ENCODE data around the gene SLC22A23. TPM values are rescaled to one million over a fixed set of nuclear protein-coding genes. Genes with fewer than 3 reads are reported as not detected.
A peak's percentile ranks its signal among the peaks of the same experiment; 100 is the strongest.

Gene SLC22A23
- total RNA-seq, 1 experiment from 2014 or later, result 38.2 TPM

GRCh38 chr6:3229566-3230178 is 227.2 kb downstream of the SLC22A23 start (continued):
- TF ChIP-seq ZNF532 (CRISPR knock-in tag; IDR thresholded peaks at IDR 0.05; ENCODE audit: borderline replicate concordance), result no peak
- TF ChIP-seq HMGXB4 (CRISPR knock-in tag; IDR thresholded peaks at IDR 0.05), result peak; percentile 50; the same call in 1 of the 2 replicates
- no peak for TF ChIP-seq ZNF425 (CRISPR knock-in tag; conservative IDR thresholded peaks at IDR 0.05)
- TF ChIP-seq ZBTB21 (CRISPR knock-in tag; IDR thresholded peaks at IDR 0.05; ENCODE audit: borderline replicate concordance), result no peak
- TF ChIP-seq SMAD3 (CRISPR knock-in tag; IDR thresholded peaks at IDR 0.05; ENCODE audit: borderline replicate concordance), result 0 out of 2 replicates have a peak, but pooled peaks have one; percentile 22
- no peak for TF ChIP-seq EMX1 (CRISPR knock-in tag; IDR thresholded peaks at IDR 0.05)
- TF ChIP-seq TEAD4 (CRISPR knock-in tag; IDR thresholded peaks at IDR 0.05), result no peak
- no peak for TF ChIP-seq E2F1 (CRISPR knock-in tag; IDR thresholded peaks at IDR 0.05)
- TF ChIP-seq ZBTB43 (CRISPR knock-in tag; IDR thresholded peaks at IDR 0.05), result no peak
- TF ChIP-seq ARID4B (CRISPR knock-in tag; IDR thresholded peaks at IDR 0.05; ENCODE audit: borderline replicate concordance), result peak; percentile 75; the same call in 1 of the 2 replicates
- no peak for TF ChIP-seq MLX (CRISPR knock-in tag; IDR thresholded peaks at IDR 0.05)
- TF ChIP-seq CDX4 (CRISPR knock-in tag; IDR thresholded peaks at IDR 0.05; ENCODE audit: borderline replicate concordance), result no peak
- TF ChIP-seq ZNF512 (CRISPR knock-in tag; IDR thresholded peaks at IDR 0.05; ENCODE audit: borderline replicate concordance), result no peak
- TF ChIP-seq ZNF671 (CRISPR knock-in tag; IDR thresholded peaks at IDR 0.05), result no peak
- no peak for TF ChIP-seq ZNF281 (CRISPR knock-in tag; IDR thresholded peaks at IDR 0.05)
